Stimulated activated memory B cell treated with anti-CD40 and anti-IgM and Interleukin-4, amounts not matched to agents 10 μg/mL and 1 μg/mL and 100 μg/mL, for 72 hours (primary cell): ENCODE measurements around the gene ZNF514.
"Not testable (repeated sequence)": the region's sequence is repeated elsewhere in the genome, so short reads cannot be mapped to it uniquely, and the experiment has no call there.

Experiments used
- ATAC-seq: fragments of 150-1000 bp; cut with Tn5 transposase; 2 replicates; pipeline ENCODE4 v1.10.0; 2021
- H3K27ac Mint-ChIP-seq: one replicate; pipeline ENCODE4 v1.8.0; 2022; ENCODE audit warnings: mild to moderate bottlenecking, mixed read lengths
- H3K27me3 Mint-ChIP-seq: one replicate; pipeline ENCODE4 v1.8.0; 2022; ENCODE audit warnings: mixed read lengths
- H3K36me3 Mint-ChIP-seq: one replicate; pipeline ENCODE4 v1.8.0; 2022; ENCODE audit warnings: mixed read lengths
- H3K4me1 Mint-ChIP-seq: one replicate; pipeline ENCODE4 v1.8.0; 2022; ENCODE audit warnings: mixed read lengths
- H3K4me3 Mint-ChIP-seq: one replicate; pipeline ENCODE4 v1.8.0; 2022; ENCODE audit warnings: mild to moderate bottlenecking, moderate library complexity, mixed read lengths
- H3K9me3 Mint-ChIP-seq: one replicate; pipeline ENCODE4 v1.8.0; 2022; ENCODE audit warnings: mixed read lengths

The ZNF514 gene

GRCh38 chr2:95159690-95160449 is at the start of gene ZNF514:
TSS of gene ZNF514 (minus strand) at chr2:95159848. CDS start at chr2:95153253, 6,595 bp downstream.
- Mint-ChIP-seq H3K27me3 (no peaks in the 10 kb centered on the region), H3K27ac (peak within 1 kb of the TSS; percentile 92), H3K36me3 (peaks cover 24% of the 10 kb centered on the region), H3K9me3 (peaks cover 4% of the 10 kb centered on the region), H3K4me3 (peak within 1 kb of the TSS; percentile 91), H3K4me1 (peaks cover 29% of the 10 kb centered on the region)
- ATAC-seq = peak; percentile 93

- peaks cover 21% of the 10 kb centered on the region for H3K9me3 Mint-ChIP-seq
- no peaks in the 10 kb centered on the region for H3K27me3 Mint-ChIP-seq
- peak overlapping the region; percentile 98 for H3K4me3 Mint-ChIP-seq
- H3K27ac Mint-ChIP-seq = peak overlapping the region; percentile 92
- peaks cover 55% of the 10 kb centered on the region for H3K36me3 Mint-ChIP-seq
- no peak for ATAC-seq
- peaks cover 29% of the 10 kb centered on the region for H3K4me1 Mint-ChIP-seq
Observed at GRCh38 chr2:95208106-95208505, 48.5 kb upstream of the ZNF514 start.

GRCh38 chr2:95207111-95207961 is 47.7 kb upstream of the ZNF514 start, which contains the start of gene ZNF892:
TSS of gene ZNF892 (plus strand) at chr2:95207521. CDS start at chr2:95207816, 295 bp downstream.
- Mint-ChIP-seq H3K9me3 (peaks cover 18% of the 10 kb centered on the region), H3K4me3 (peak within 1 kb of the TSS; percentile 98), H3K27me3 (no peaks in the 10 kb centered on the region), H3K4me1 (peaks cover 29% of the 10 kb centered on the region), H3K27ac (peak within 1 kb of the TSS; percentile 92), H3K36me3 (peaks cover 47% of the 10 kb centered on the region)
- peak; percentile 98 for ATAC-seq

- Mint-ChIP-seq H3K4me1 (peaks cover 29% of the 10 kb centered on the region), H3K27me3 (no peaks in the 10 kb centered on the region), H3K4me3 (peak overlapping the region; percentile 98), H3K27ac (peak overlapping the region; percentile 92), H3K36me3 (peaks cover 35% of the 10 kb centered on the region), H3K9me3 (peaks cover 18% of the 10 kb centered on the region)
- ATAC-seq = no peak
Observed at GRCh38 chr2:95206096-95206495, 46.4 kb upstream of the ZNF514 start.

- no peak for ATAC-seq
- no peaks in the 10 kb centered on the region for H3K27me3 Mint-ChIP-seq
- peaks cover 19% of the 10 kb centered on the region for H3K36me3 Mint-ChIP-seq
- no peak overlapping the region for H3K4me3 Mint-ChIP-seq
- peaks cover 11% of the 10 kb centered on the region for H3K9me3 Mint-ChIP-seq
- H3K4me1 Mint-ChIP-seq = peaks cover 27% of the 10 kb centered on the region
- no peak overlapping the region for H3K27ac Mint-ChIP-seq
Observed at GRCh38 chr2:95204396-95204795, 44.7 kb upstream of the ZNF514 start.

GRCh38 chr2:95203911-95204310 is 44.3 kb upstream of the ZNF514 start:
- Mint-ChIP-seq H3K4me1 (peaks cover 23% of the 10 kb centered on the region), H3K9me3 (peaks cover 6% of the 10 kb centered on the region), H3K4me3 (no peak overlapping the region), H3K27ac (no peak overlapping the region), H3K36me3 (peaks cover 14% of the 10 kb centered on the region), H3K27me3 (no peaks in the 10 kb centered on the region)
- ATAC-seq = no peak

- not testable (repeated sequence) for H3K4me1 Mint-ChIP-seq, H3K36me3 Mint-ChIP-seq, ATAC-seq, H3K4me3 Mint-ChIP-seq, H3K27ac Mint-ChIP-seq, H3K9me3 Mint-ChIP-seq
- peaks cover 37% of the 10 kb centered on the region for H3K27me3 Mint-ChIP-seq
Observed at GRCh38 chr2:95192956-95193355, 33.3 kb upstream of the ZNF514 start.

- Mint-ChIP-seq H3K27me3 (peaks cover 13% of the 10 kb centered on the region), H3K4me3 (no peak overlapping the region), H3K4me1 (no peaks in the 10 kb centered on the region), H3K27ac (no peak overlapping the region), H3K9me3 (peaks cover 9% of the 10 kb centered on the region), H3K36me3 (peaks cover 36% of the 10 kb centered on the region)
- no peak for ATAC-seq
Observed at GRCh38 chr2:95185973-95186372, 26.3 kb upstream of the ZNF514 start.

GRCh38 chr2:95185197-95185596 is 25.5 kb upstream of the ZNF514 start:
- peaks cover 44% of the 10 kb centered on the region for H3K36me3 Mint-ChIP-seq
- no peaks in the 10 kb centered on the region for H3K4me1 Mint-ChIP-seq
- no peak for ATAC-seq
- H3K9me3 Mint-ChIP-seq = peaks cover 13% of the 10 kb centered on the region
- peaks cover 5% of the 10 kb centered on the region for H3K27me3 Mint-ChIP-seq
- no peak overlapping the region for H3K4me3 Mint-ChIP-seq
- H3K27ac Mint-ChIP-seq = no peak overlapping the region

GRCh38 chr2:95181774-95182173 is 22.1 kb upstream of the ZNF514 start:
- Mint-ChIP-seq H3K36me3 (peaks cover 74% of the 10 kb centered on the region), H3K4me1 (no peaks in the 10 kb centered on the region), H3K27me3 (no peaks in the 10 kb centered on the region), H3K27ac (no peak overlapping the region), H3K4me3 (no peak overlapping the region), H3K9me3 (peaks cover 19% of the 10 kb centered on the region)
- no peak for ATAC-seq

- no peak for ATAC-seq
- peaks cover 19% of the 10 kb centered on the region for H3K9me3 Mint-ChIP-seq
- H3K27me3 Mint-ChIP-seq = no peaks in the 10 kb centered on the region
- H3K4me1 Mint-ChIP-seq = no peaks in the 10 kb centered on the region
- H3K36me3 Mint-ChIP-seq = peaks cover 90% of the 10 kb centered on the region
- no peak overlapping the region for H3K4me3 Mint-ChIP-seq
- no peak overlapping the region for H3K27ac Mint-ChIP-seq
Observed at GRCh38 chr2:95179451-95179850, 19.8 kb upstream of the ZNF514 start.

- H3K4me3 Mint-ChIP-seq = no peak overlapping the region
- no peak for ATAC-seq
- peaks cover 8% of the 10 kb centered on the region for H3K4me1 Mint-ChIP-seq
- H3K36me3 Mint-ChIP-seq = peaks cover 48% of the 10 kb centered on the region
- H3K27ac Mint-ChIP-seq = no peak overlapping the region
- H3K9me3 Mint-ChIP-seq = peaks cover 7% of the 10 kb centered on the region
- no peaks in the 10 kb centered on the region for H3K27me3 Mint-ChIP-seq
Observed at GRCh38 chr2:95174031-95174542, 14.4 kb upstream of the ZNF514 start.

- Mint-ChIP-seq H3K4me1 (peaks cover 14% of the 10 kb centered on the region), H3K36me3 (peaks cover 31% of the 10 kb centered on the region), H3K9me3 (peaks cover 2% of the 10 kb centered on the region), H3K27me3 (no peaks in the 10 kb centered on the region), H3K27ac (no peak overlapping the region), H3K4me3 (no peak overlapping the region)
- ATAC-seq = no peak
Observed at GRCh38 chr2:95171902-95172301, 12.3 kb upstream of the ZNF514 start.

GRCh38 chr2:95166065-95166763 is 6.6 kb upstream of the ZNF514 start:
- peak; percentile 3 for ATAC-seq
- Mint-ChIP-seq H3K4me3 (peak overlapping the region; percentile 100), H3K36me3 (peaks cover 10% of the 10 kb centered on the region), H3K27me3 (no peaks in the 10 kb centered on the region), H3K9me3 (peaks cover 2% of the 10 kb centered on the region), H3K4me1 (peaks cover 41% of the 10 kb centered on the region), H3K27ac (peak overlapping the region; percentile 100)
